Esophagus muscularis mucosa (tissue), 4 donors: ENCODE data around the gene NDUFB2. TPM values are rescaled to one million over a fixed set of nuclear protein-coding genes. Genes with fewer than 3 reads are reported as not detected.

Experiments
- DNase-seq: peaks from one replicate; pipeline ENCODE4 v3.0.0-alpha.2; 2017; ENCODE audit errors: extremely low spot score
- H3K27ac ChIP-seq, 4 donors: fragments of 200-600 bp; sonication (generic); replicated peaks in 1 of 4; 1 replicate in 3 of 4; 2 replicates in 1 of 4; pipeline ENCODE4 v1.5.1; 2016 to 2019; ENCODE audit warnings: mild to moderate bottlenecking in 1 of 4
- H3K27me3 ChIP-seq, 4 donors: fragments of 200-600 bp; sonication (generic); one replicate each; pipeline versions ENCODE4 v1.5.1 to v1.6.0; 2016 to 2019
- H3K36me3 ChIP-seq, 4 donors: fragments of 200-600 bp; sonication (generic); one replicate each; pipeline ENCODE4 v1.5.1; 2016 to 2019
- H3K4me1 ChIP-seq, 4 donors: fragments of 200-600 bp; sonication (generic); one replicate each; pipeline ENCODE4 v1.5.1; 2016 to 2019
- H3K4me3 ChIP-seq, 4 donors: fragments of 200-600 bp; sonication (generic); 1 replicate in 2 of 4; 2 replicates in 2 of 4; pipeline ENCODE4 v1.5.1; 2016 to 2019; ENCODE audit warnings: mild to moderate bottlenecking in 4 of 4, moderate library complexity in 1 of 4
- H3K9me3 ChIP-seq, 4 donors: fragments of 200-600 bp; sonication (generic); 1 replicate in 3 of 4; 2 replicates in 1 of 4; pipeline ENCODE4 v1.5.1; 2016 to 2019
- CTCF ChIP-seq, 3 experiments: fragments of 200-600 bp in 2 of 3; fragments of 450-650 bp in 1 of 3; sonication (generic) in 2 of 3; IDR thresholded peaks; one replicate each; pipeline ENCODE4 v1.5.1; 2017 to 2019; ENCODE audit warnings: antibody characterized with exemption in 3 of 3, mild to moderate bottlenecking in 2 of 3, moderate library complexity in 1 of 3
- EP300 ChIP-seq: sonication (generic); formaldehyde crosslinking; IDR thresholded peaks from one replicate; pipeline ENCODE4 v1.6.1; 2017; ENCODE audit warnings: antibody characterized with exemption
- POLR2A ChIP-seq: fragments of 450-650 bp; IDR thresholded peaks from one replicate; pipeline ENCODE4 v1.6.1; 2017; ENCODE audit warnings: antibody characterized with exemption, moderate library complexity, mild to moderate bottlenecking, low read depth
- POLR2AphosphoS5 ChIP-seq, 2 donors: sonication (generic); formaldehyde crosslinking; IDR thresholded peaks; one replicate each; pipeline ENCODE4 v1.6.1; 2017; ENCODE audit warnings: antibody characterized with exemption in 2 of 2
- WGBS: methylation state at CpG from one replicate; pipeline ENCODE4 v1.1.5; 2018; 5-methylcytosine and 5-hydroxymethylcytosine counted together
- intact Hi-C: fragments of 100-400 bp; cut with DNase I; formaldehyde crosslinking; loops from one replicate; pipeline ENCODE4 v1.15.1; 2023
- total RNA-seq, 4 donors: library from RNA; depleted of rRNA; stranded (reverse); fragments of >200 nt; gene quantifications; one replicate each; pipeline versions ENCODE4 v1.1.0 to v1.2.1, GENCODE V29; 2016

NDUFB2 gene
- 100 to 1,000 TPM; 235 to 279 (median 262) TPM for total RNA-seq

GRCh38 chr7:140696680-140697446 is at the start of gene NDUFB2:
Gene NDUFB2 (plus strand): TSS chr7:140696708. CDS start chr7:140696745, 37 bp downstream.
- under 1% methylated on average over 43 of the region's 82 CpGs for WGBS
- intact Hi-C loops: loop anchor here (5.0 to 10.0 kb wide), 2 partner anchors 225 to 318 kb away; partner anchors contain the start of genes BRAF and MRPS33
- DNase-seq: peak; percentile 94

GRCh38 chr7:140646931-140647647 is 49.4 kb upstream of the NDUFB2 start:
- no peak for DNase-seq
- Histone ChIP-seq H3K9me3 (no peaks in the 10 kb centered on the region), H3K4me1 (peaks cover 6 to 34% (median 29%) of the 10 kb centered on the region in 4 donors), H3K27me3 (no peaks in the 10 kb centered on the region), H3K4me3 (no peak overlapping the region), H3K36me3 (no peaks in the 10 kb centered on the region), H3K27ac (peak overlapping the region; percentile 18 to 59 (median 46))
- intact Hi-C loops: no loop called here
- TF ChIP-seq EP300 (no peak), CTCF (IDR thresholded peaks at IDR 0.05) (peak; percentile 44 to 67 (median 64)), POLR2A (no peak), POLR2AphosphoS5 (IDR thresholded peaks at IDR 0.05) (peak in 1 of 2 donors; percentile 15)
- WGBS: 22% methylated on average over 8 of the region's 8 CpGs

More at GRCh38 chr7:140696680-140697446, at the start of gene NDUFB2:
- Histone ChIP-seq H3K36me3 (peaks cover 0 to 32% (median 16%) of the 10 kb centered on the region in 4 donors), H3K27me3 (no peaks in the 10 kb centered on the region), H3K27ac (peak within 1 kb of the TSS; percentile 89 to 94 (median 93)), H3K9me3 (no peaks in the 10 kb centered on the region), H3K4me1 (peaks cover 29 to 37% (median 34%) of the 10 kb centered on the region in 4 donors), H3K4me3 (peak within 1 kb of the TSS; percentile 73 to 99 (median 87))
- TF ChIP-seq POLR2A (peak; percentile 88), EP300 (no peak), POLR2AphosphoS5 (IDR thresholded peaks at IDR 0.05) (peak; percentile 62 to 97), CTCF (IDR thresholded peaks at IDR 0.05) (no peak)

GRCh38 chr7:140649556-140650205 is 46.8 kb upstream of the NDUFB2 start:
- Histone ChIP-seq H3K27me3 (no peaks in the 10 kb centered on the region), H3K4me3 (no peak overlapping the region), H3K4me1 (peaks cover 18 to 33% (median 28%) of the 10 kb centered on the region in 4 donors), H3K27ac (no peak overlapping the region), H3K9me3 (no peaks in the 10 kb centered on the region), H3K36me3 (no peaks in the 10 kb centered on the region)
- DNase-seq: no peak
- 84% methylated on average over 6 of the region's 6 CpGs for WGBS
- intact Hi-C loops: loop anchor here (5.0 kb wide), 1 partner anchor 172 kb away; the partner anchor contains the start of gene MKRN1
- no peak for TF ChIP-seq CTCF (IDR thresholded peaks at IDR 0.05)
- TF ChIP-seq POLR2A: no peak
- TF ChIP-seq POLR2AphosphoS5 (IDR thresholded peaks at IDR 0.05): no peak
- TF ChIP-seq EP300: no peak

GRCh38 chr7:140650367-140650766 is 46.1 kb upstream of the NDUFB2 start:
- H3K27ac ChIP-seq: no peak overlapping the region
- no peaks in the 10 kb centered on the region for H3K9me3 ChIP-seq
- H3K27me3 ChIP-seq: no peaks in the 10 kb centered on the region
- H3K36me3 ChIP-seq: no peaks in the 10 kb centered on the region
- intact Hi-C loops: loop anchor here (5.0 kb wide), 1 partner anchor 173 kb away; the partner anchor contains the start of gene MKRN1
- no peak for TF ChIP-seq EP300
- TF ChIP-seq CTCF (IDR thresholded peaks at IDR 0.05): no peak
- no peak for TF ChIP-seq POLR2A
- TF ChIP-seq POLR2AphosphoS5 (IDR thresholded peaks at IDR 0.05): no peak
- no peak for DNase-seq
- peaks cover 18 to 33% (median 28%) of the 10 kb centered on the region in 4 donors for H3K4me1 ChIP-seq
- 84% methylated on average over 12 of the region's 12 CpGs for whole genome bisulfite sequencing
- no peak overlapping the region for H3K4me3 ChIP-seq
